Activated CD8-positive, alpha-beta T cell treated with anti-CD3 and anti-CD28 coated beads, Interleukin-2, amount 10 ng/mL, durations not matched to agents 7 days and 5 days (primary cell): ENCODE measurements around the gene HIVEP2. TPM values are rescaled to one million over a fixed set of nuclear protein-coding genes. Genes with fewer than 3 reads are reported as not detected.

Experiments
- ATAC-seq: fragments of 150-1000 bp; cut with Tn5 transposase; one replicate; pipeline ENCODE4 v1.10.0; 2021; ENCODE audit warnings: moderate library complexity
- CTCF ChIA-PET: fragments of 350-600 bp; sonication (Branson Sonifier 250); formaldehyde crosslinking; loops from one replicate; lab custom pipeline; 2021; ENCODE audit warnings: antibody characterized with exemption; lab: Charles Lee
- POLR2A ChIA-PET: fragments of 350-600 bp; sonication (Branson Sonifier 250); formaldehyde crosslinking; loops from one replicate; lab custom pipeline; 2021; ENCODE audit warnings: antibody characterized with exemption; lab: Charles Lee
- DNase-seq: peaks from one replicate; pipeline ENCODE4 v3.0.0-alpha.2; 2020
- H3K27ac Mint-ChIP-seq: one replicate; pipeline ENCODE4 v1.8.0; 2021; ENCODE audit warnings: mild to moderate bottlenecking, mixed read lengths
- H3K27me3 Mint-ChIP-seq: one replicate; pipeline ENCODE4 v1.8.0; 2021; ENCODE audit warnings: low read depth, mixed read lengths
- H3K36me3 Mint-ChIP-seq: one replicate; pipeline ENCODE4 v1.8.0; 2021; ENCODE audit warnings: low read depth, mixed read lengths
- H3K4me1 Mint-ChIP-seq: one replicate; pipeline ENCODE4 v1.8.0; 2021; ENCODE audit warnings: low read depth, mixed read lengths
- H3K4me3 Mint-ChIP-seq: one replicate; pipeline ENCODE4 v1.8.0; 2021; ENCODE audit warnings: mild to moderate bottlenecking, mixed read lengths
- H3K9me3 Mint-ChIP-seq: one replicate; pipeline ENCODE4 v1.8.0; 2022; ENCODE audit warnings: mixed read lengths; ENCODE audit not compliant: insufficient read depth
- total RNA-seq, 2 experiments: library from RNA; stranded (reverse); gene quantifications; one replicate each; pipeline ENCODE4 v1.2.3, GENCODE V29; 2021

HIVEP2 gene
- total RNA-seq, 2 experiments from 2014 or later = 22.8 to 23.1 TPM

- H3K36me3 Mint-ChIP-seq = peaks cover 35% of the 10 kb centered on the region
Observed at GRCh38 chr6:142935553-142936517, 9.1 kb downstream of the HIVEP2 start.

GRCh38 chr6:142934599-142934998 is 10.4 kb downstream of the HIVEP2 start:
- ChIA-PET CTCF (interaction anchor here (0.6 to 1.1 kb wide), 5 partner anchors 9 to 217 kb away, joined by 3 to 5 read pairs (median 4); no protein-coding TSS in a partner anchor), POLR2A (interaction anchor here (1.1 to 6.2 kb wide), 6 partner anchors 7 to 89 kb away, joined by 3 to 63 read pairs (median 4); partner anchors contain the start of gene HIVEP2)
- Mint-ChIP-seq H3K9me3 (peaks cover 5% of the 10 kb centered on the region), H3K36me3 (peaks cover 33% of the 10 kb centered on the region), H3K4me1 (peaks cover 81% of the 10 kb centered on the region), H3K4me3 (no peak overlapping the region), H3K27ac (peak overlapping the region; percentile 73), H3K27me3 (no peaks in the 10 kb centered on the region)
- no peak for DNase-seq
- ATAC-seq = peak; percentile 8

More at GRCh38 chr6:142935553-142936517, 9.1 kb downstream of the HIVEP2 start:
- H3K27ac Mint-ChIP-seq = peak overlapping the region; percentile 90
- peaks cover 81% of the 10 kb centered on the region for H3K4me1 Mint-ChIP-seq
- peak overlapping the region; percentile 79 for H3K4me3 Mint-ChIP-seq
- H3K9me3 Mint-ChIP-seq = peaks cover 5% of the 10 kb centered on the region
- DNase-seq (peak; percentile 44), ATAC-seq (peak; percentile 57)
- CTCF ChIA-PET = interaction anchor here (0.9 to 1.2 kb wide), 6 partner anchors 7 to 370 kb away, joined by 3 to 5 read pairs (median 3); no protein-coding TSS in a partner anchor
- no peaks in the 10 kb centered on the region for H3K27me3 Mint-ChIP-seq
- POLR2A ChIA-PET = interaction anchor here (0.6 to 6.2 kb wide), 7 partner anchors 8 to 132 kb away, joined by 3 to 63 read pairs (median 6); partner anchors contain the start of gene HIVEP2

- ATAC-seq (no peak), DNase-seq (no peak)
- Mint-ChIP-seq H3K9me3 (peaks cover 5% of the 10 kb centered on the region), H3K4me1 (peaks cover 81% of the 10 kb centered on the region), H3K36me3 (peaks cover 33% of the 10 kb centered on the region), H3K27me3 (no peaks in the 10 kb centered on the region), H3K27ac (peak overlapping the region; percentile 30), H3K4me3 (no peak overlapping the region)
- CTCF ChIA-PET = interaction anchor here (0.8 to 0.9 kb wide), 2 partner anchors 9 to 93 kb away, joined by 3 to 5 read pairs; no protein-coding TSS in a partner anchor
- POLR2A ChIA-PET = interaction anchor here (0.6 to 2.5 kb wide), 6 partner anchors 10 to 91 kb away, joined by 3 to 15 read pairs (median 4); partner anchors contain the start of gene HIVEP2
Observed at GRCh38 chr6:142934106-142934505, 10.9 kb downstream of the HIVEP2 start.

- peak overlapping the region; percentile 10 for H3K4me3 Mint-ChIP-seq
- POLR2A ChIA-PET = interaction anchor here (0.6 to 2.5 kb wide), 5 partner anchors 10 to 91 kb away, joined by 3 to 15 read pairs (median 3); partner anchors contain the start of gene HIVEP2
- CTCF ChIA-PET = interaction anchor here (0.8 to 1.0 kb wide), 2 partner anchors 10 to 13 kb away, joined by 3 read pairs; no protein-coding TSS in a partner anchor
- peaks cover 82% of the 10 kb centered on the region for H3K4me1 Mint-ChIP-seq
- ATAC-seq (no peak), DNase-seq (no peak)
- H3K9me3 Mint-ChIP-seq = peaks cover 5% of the 10 kb centered on the region
- no peak overlapping the region for H3K27ac Mint-ChIP-seq
- H3K36me3 Mint-ChIP-seq = peaks cover 33% of the 10 kb centered on the region
- H3K27me3 Mint-ChIP-seq = no peaks in the 10 kb centered on the region
Observed at GRCh38 chr6:142933701-142934100, 11.3 kb downstream of the HIVEP2 start.

- Mint-ChIP-seq H3K36me3 (peaks cover 26% of the 10 kb centered on the region), H3K4me1 (peaks cover 76% of the 10 kb centered on the region), H3K27me3 (no peaks in the 10 kb centered on the region), H3K9me3 (peaks cover 5% of the 10 kb centered on the region), H3K4me3 (peak overlapping the region; percentile 73), H3K27ac (peak overlapping the region; percentile 81)
- ATAC-seq = no peak
- POLR2A ChIA-PET = interaction anchor here (1.1 to 1.2 kb wide), 2 partner anchors 12 to 14 kb away, joined by 5 to 7 read pairs; partner anchors contain the start of gene HIVEP2
- CTCF ChIA-PET = interaction anchor here (1.0 kb wide), 1 partner anchor 12 kb away, joined by 3 read pairs; no protein-coding TSS in a partner anchor
- DNase-seq = no peak
Observed at GRCh38 chr6:142932889-142933288, 12.1 kb downstream of the HIVEP2 start.

GRCh38 chr6:142929751-142930358 is 15.1 kb downstream of the HIVEP2 start:
- Mint-ChIP-seq H3K4me3 (peak overlapping the region; percentile 2), H3K27ac (no peak overlapping the region), H3K9me3 (no peaks in the 10 kb centered on the region), H3K27me3 (no peaks in the 10 kb centered on the region), H3K4me1 (peaks cover 67% of the 10 kb centered on the region), H3K36me3 (peaks cover 14% of the 10 kb centered on the region)
- ChIA-PET CTCF (interaction anchor here (0.8 to 2.5 kb wide), 6 partner anchors 9 to 110 kb away, joined by 3 to 6 read pairs (median 4); no protein-coding TSS in a partner anchor), POLR2A (interaction anchor here (0.9 to 6.9 kb wide), 3 partner anchors 8 to 16 kb away, joined by 4 to 64 read pairs (median 63); partner anchors contain the start of gene HIVEP2)
- DNase-seq = no peak
- ATAC-seq = no peak

GRCh38 chr6:142927904-142928303 is 17.1 kb downstream of the HIVEP2 start:
- Mint-ChIP-seq H3K9me3 (no peaks in the 10 kb centered on the region), H3K27me3 (no peaks in the 10 kb centered on the region), H3K4me1 (peaks cover 52% of the 10 kb centered on the region), H3K4me3 (peak overlapping the region; percentile 85), H3K27ac (peak overlapping the region; percentile 93), H3K36me3 (peaks cover 16% of the 10 kb centered on the region)
- ChIA-PET POLR2A (interaction anchor here (0.6 to 6.9 kb wide), 21 partner anchors 8 to 933 kb away, joined by 3 to 69 read pairs (median 6); partner anchors contain the start of gene HIVEP2), CTCF (interaction anchor here (1.0 to 3.0 kb wide), 9 partner anchors 9 to 100 kb away, joined by 3 to 22 read pairs (median 4); no protein-coding TSS in a partner anchor)
- ATAC-seq (peak; percentile 43), DNase-seq (peak; percentile 53)

- Mint-ChIP-seq H3K36me3 (peaks cover 16% of the 10 kb centered on the region), H3K27me3 (no peaks in the 10 kb centered on the region), H3K9me3 (no peaks in the 10 kb centered on the region), H3K4me1 (peaks cover 45% of the 10 kb centered on the region), H3K27ac (peak overlapping the region; percentile 93), H3K4me3 (peak overlapping the region; percentile 85)
- POLR2A ChIA-PET = interaction anchor here (0.8 to 6.9 kb wide), 19 partner anchors 10 to 115 kb away, joined by 3 to 69 read pairs (median 11); partner anchors contain the start of gene HIVEP2
- no peak for DNase-seq
- CTCF ChIA-PET = interaction anchor here (1.0 to 3.0 kb wide), 9 partner anchors 11 to 99 kb away, joined by 3 to 22 read pairs (median 4); no protein-coding TSS in a partner anchor
- ATAC-seq = no peak
Observed at GRCh38 chr6:142927271-142927580, 17.8 kb downstream of the HIVEP2 start.

GRCh38 chr6:142926494-142927270 is 18.3 kb downstream of the HIVEP2 start:
- Mint-ChIP-seq H3K4me1 (peaks cover 44% of the 10 kb centered on the region), H3K4me3 (peak overlapping the region; percentile 85), H3K9me3 (no peaks in the 10 kb centered on the region), H3K27ac (peak overlapping the region; percentile 93), H3K36me3 (peaks cover 16% of the 10 kb centered on the region), H3K27me3 (no peaks in the 10 kb centered on the region)
- POLR2A ChIA-PET = interaction anchor here (0.7 to 6.9 kb wide), 22 partner anchors 9 to 115 kb away, joined by 3 to 69 read pairs (median 7); partner anchors contain the start of gene HIVEP2
- ATAC-seq (peak; percentile 85), DNase-seq (peak; percentile 90)
- CTCF ChIA-PET = interaction anchor here (0.6 to 3.0 kb wide), 14 partner anchors 9 to 99 kb away, joined by 3 to 22 read pairs (median 4); no protein-coding TSS in a partner anchor

- Mint-ChIP-seq H3K27me3 (no peaks in the 10 kb centered on the region), H3K27ac (peak overlapping the region; percentile 93), H3K36me3 (peaks cover 14% of the 10 kb centered on the region), H3K9me3 (no peaks in the 10 kb centered on the region), H3K4me1 (peaks cover 41% of the 10 kb centered on the region), H3K4me3 (peak overlapping the region; percentile 85)
- DNase-seq (no peak), ATAC-seq (no peak)
- ChIA-PET POLR2A (interaction anchor here (0.7 to 6.9 kb wide), 19 partner anchors 8 to 106 kb away, joined by 3 to 69 read pairs (median 11); partner anchors contain the start of gene HIVEP2), CTCF (interaction anchor here (0.6 to 3.0 kb wide), 10 partner anchors 9 to 85 kb away, joined by 3 to 22 read pairs (median 4); no protein-coding TSS in a partner anchor)
Observed at GRCh38 chr6:142926177-142926493, 18.8 kb downstream of the HIVEP2 start.
